Renal cortex interstitium (tissue), 11 donors: ENCODE results near the gene MMAA. TPM values are rescaled to one million over a fixed set of nuclear protein-coding genes. Genes with fewer than 3 reads are reported as not detected.
"Not testable (repeated sequence)": the region's sequence is repeated elsewhere in the genome, so short reads cannot be mapped to it uniquely, and the experiment has no call there.

Experiments used
- DNase-seq, 11 donors: peaks; one replicate each; pipeline ENCODE4 v3.0.0-alpha.2; 2013; ENCODE audit warnings: low read depth in 9 of 11, low spot score in 4 of 11; ENCODE audit errors: extremely low read depth in 1 of 11
- polyA plus RNA-seq, 3 donors: library from polyadenylated mRNA; unstranded; fragments of 120-200 nt; gene quantifications; one replicate each; pipeline ENCODE4 v1.2.1, GENCODE V29; 2013; ENCODE audit not compliant: insufficient read length in 3 of 3

The MMAA gene
- polyA plus RNA-seq, 3 donors = 11.6 to 13.3 (median 12.9) TPM

DNA sequence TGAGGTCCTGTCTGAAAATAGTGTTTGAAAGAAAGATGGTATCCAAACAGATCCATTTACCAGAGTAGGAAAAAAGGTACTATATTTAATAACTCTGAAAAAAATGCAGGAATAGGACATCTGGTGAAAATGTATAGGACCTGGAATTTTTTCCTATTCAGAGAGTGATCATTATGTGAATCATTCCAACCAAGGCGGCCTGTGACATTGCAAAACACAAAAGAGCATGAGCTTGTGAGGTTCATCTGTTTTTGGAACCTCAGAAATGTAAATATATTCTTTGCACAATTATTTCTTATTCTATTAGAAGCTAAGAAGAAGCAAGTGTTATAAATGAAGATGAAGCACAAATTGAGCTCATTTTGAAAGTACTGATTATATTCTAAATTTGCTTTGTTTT is 62.8 kb downstream of the MMAA start:
- DNase-seq = no peak

DNA sequence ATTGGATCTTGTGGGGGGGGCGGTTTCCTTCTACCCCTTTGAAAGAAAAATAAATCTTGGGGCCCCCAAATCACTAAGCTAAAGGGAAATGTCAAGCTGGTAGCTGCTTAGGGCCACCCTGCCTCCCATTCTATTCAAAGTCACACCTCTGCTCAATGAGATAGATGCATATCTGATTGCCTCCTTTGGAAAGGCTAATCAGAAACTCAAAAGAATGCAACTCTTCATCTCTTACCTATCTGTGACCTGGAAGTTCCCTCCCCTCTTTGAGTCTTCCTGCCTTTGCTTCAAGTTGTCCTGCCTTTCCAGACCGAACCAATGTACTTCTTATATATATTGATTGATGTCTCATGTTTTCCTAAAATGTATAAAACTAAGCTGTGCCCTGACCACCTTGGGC is 67.8 kb downstream of the MMAA start:
- DNase-seq = no peak

DNA sequence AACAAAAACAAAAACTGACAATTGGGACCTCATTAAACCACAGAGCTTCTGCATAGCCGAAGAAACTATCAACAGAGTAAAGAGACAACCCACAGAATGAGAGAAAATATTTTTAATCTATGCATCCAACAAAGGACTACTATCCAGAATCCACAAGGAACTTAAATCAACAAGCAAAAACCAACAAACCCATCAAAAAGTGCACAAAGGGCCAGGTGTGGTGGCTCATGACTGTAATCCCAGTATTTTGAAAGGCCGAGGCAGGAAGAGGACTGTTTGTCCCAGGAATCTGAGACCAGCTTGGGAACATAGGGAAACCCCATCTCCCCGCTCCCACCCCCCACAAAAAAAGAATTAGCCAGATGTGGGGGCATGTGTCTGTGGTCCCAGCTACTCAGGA is 71.4 kb downstream of the MMAA start:
- no peak for DNase-seq

DNA sequence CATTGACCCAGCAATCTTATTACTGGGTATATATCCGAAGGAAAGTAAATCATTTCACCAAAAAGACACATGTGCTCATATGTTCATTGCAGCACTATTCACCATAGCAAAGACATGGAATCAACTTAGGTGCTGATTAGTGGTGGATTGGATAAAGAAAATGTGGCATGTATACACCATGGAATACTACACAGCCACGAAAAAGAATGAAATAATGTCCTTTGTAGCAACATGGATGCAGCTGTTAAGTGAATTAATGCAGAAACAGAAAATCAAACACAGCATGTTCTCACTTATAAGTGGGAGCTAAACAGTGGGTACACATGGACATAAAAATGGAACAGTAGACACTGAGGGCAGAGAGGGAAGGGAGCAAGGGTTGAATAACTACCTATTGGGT is 72.2 kb downstream of the MMAA start:
- not testable (repeated sequence) for DNase-seq

DNA sequence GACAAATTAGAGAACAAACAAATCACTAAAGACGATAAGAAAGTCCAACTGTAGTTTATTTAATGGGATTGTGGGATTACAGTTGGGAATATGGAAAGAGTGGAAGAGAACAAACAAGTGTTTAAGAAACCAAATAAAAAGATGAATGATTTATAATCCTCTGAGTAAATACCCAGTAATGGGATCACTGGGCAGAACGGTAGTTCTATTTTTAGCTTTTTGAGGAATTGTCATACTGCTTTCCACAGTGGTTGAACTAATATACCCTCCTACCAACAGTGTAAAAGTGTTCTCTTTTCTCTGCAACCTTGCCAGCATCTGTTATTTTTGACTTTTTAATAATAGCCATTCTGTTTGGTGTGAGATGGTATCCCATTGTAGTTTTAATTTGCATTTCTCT is 75.7 kb downstream of the MMAA start:
- no peak for DNase-seq

DNA sequence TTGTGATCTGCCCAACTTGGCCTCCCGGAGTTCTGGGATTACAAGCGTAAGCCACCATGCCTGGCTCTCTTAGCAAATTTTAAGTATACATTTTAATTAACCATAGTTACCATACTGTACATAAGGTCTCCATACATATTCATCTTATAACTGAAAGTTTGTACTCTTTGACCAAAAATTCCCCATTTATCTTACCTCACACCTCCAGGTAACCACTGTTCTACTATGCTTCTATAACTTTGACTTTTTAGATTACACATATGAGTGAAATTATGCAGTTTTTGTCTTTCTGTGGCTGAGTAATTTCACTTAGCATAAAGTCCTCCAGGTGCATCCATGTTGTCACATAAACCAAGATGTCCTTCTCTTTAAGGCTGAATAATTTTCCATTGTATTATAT is 78.1 kb downstream of the MMAA start:
- no peak for DNase-seq

DNA sequence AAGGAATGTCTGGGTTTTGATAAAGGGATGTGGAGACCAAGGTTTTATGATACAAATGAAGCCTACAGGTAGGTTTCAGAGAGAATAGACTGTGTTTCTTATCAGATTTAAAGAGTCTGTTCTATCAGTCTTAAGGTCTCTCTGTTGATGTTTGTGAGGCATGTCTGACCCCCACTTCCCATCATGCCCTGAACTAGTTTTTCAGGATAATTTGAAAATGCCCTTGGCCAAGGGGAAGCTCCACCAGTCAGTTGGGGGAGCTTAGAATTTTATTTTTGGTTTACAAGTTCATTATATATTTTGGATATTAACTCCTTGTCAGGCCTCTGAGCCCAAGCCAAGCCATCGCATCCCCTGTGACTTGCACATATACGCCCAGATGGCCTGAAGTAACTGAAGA is 79.3 kb downstream of the MMAA start:
- DNase-seq = no peak

DNA sequence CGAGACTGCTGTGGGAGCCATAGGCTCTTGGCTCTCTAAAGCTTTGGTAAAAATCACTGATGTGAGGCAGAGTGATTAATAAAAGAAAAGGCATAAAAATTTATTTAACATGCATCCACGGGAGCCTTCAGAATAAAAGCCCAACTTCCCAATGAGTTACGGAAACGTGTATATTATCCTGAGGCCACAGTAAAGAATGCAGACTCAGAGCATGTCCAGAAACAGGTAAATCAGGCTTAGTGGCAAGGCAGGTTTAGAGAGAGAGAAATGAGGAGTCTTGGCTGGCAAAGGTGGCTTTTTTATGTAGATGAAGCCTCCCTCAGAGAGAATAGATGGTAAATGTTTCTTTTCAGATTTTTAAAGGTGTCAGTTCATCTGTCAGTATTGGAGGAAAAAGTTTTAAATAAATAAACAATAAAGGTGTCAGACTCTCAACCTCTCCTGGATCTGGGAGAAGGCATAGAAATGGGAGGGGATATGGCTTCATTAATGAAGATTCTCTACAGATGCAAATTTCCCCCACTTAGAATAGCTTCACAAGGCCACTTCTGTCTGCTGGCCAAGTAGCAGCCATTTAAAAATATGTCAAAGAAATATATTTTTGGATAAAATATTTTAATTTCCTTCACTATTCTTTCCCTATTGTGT is 84.8 kb downstream of the MMAA start:
- peak in 3 of 11 donors; percentile 38 to 66 (median 60) for DNase-seq

DNA sequence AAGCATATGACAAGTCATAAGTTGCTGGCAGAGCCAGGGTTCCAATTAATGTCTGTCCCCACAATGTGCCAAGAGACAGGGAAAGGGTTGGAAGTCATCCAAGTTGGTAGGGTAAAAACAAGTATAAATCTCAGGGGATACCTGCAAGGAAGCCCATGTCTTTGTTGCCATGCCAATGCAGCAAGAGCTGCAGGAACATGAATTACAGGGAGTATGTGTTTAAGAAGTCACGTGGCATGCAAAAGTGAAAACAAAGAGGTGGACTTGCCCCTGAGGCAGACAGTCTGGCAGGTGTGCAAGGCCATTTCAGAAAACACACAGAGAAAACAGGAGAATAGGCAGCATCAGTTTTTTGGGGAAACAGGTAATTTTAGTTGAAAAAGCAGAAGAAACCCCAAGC is 90.2 kb downstream of the MMAA start:
- DNase-seq = no peak

Other genes starting within 250 kb of the MMAA start
- gene SMAD1, start 137.5 kb upstream of the MMAA start, polyA plus RNA-seq = 10 to 100 TPM; 57.8 to 63.0 (median 61.3) TPM
- gene C4orf51, start 60.8 kb downstream of the MMAA start, polyA plus RNA-seq = not detected